Stimulated activated CD4-positive, alpha-beta T cell treated with anti-CD3 and anti-CD28 coated beads, Interleukin-4, amount 100 ng/mL, for 1 hour (primary cell): ENCODE results near the gene AMMECR1.
"Not testable (repeated sequence)": the region's sequence is repeated elsewhere in the genome, so short reads cannot be mapped to it uniquely, and the experiment has no call there.

Experiments
- DNase-seq: peaks from one replicate; pipeline ENCODE4 v3.0.0-alpha.2; 2020

AMMECR1 gene

DNA sequence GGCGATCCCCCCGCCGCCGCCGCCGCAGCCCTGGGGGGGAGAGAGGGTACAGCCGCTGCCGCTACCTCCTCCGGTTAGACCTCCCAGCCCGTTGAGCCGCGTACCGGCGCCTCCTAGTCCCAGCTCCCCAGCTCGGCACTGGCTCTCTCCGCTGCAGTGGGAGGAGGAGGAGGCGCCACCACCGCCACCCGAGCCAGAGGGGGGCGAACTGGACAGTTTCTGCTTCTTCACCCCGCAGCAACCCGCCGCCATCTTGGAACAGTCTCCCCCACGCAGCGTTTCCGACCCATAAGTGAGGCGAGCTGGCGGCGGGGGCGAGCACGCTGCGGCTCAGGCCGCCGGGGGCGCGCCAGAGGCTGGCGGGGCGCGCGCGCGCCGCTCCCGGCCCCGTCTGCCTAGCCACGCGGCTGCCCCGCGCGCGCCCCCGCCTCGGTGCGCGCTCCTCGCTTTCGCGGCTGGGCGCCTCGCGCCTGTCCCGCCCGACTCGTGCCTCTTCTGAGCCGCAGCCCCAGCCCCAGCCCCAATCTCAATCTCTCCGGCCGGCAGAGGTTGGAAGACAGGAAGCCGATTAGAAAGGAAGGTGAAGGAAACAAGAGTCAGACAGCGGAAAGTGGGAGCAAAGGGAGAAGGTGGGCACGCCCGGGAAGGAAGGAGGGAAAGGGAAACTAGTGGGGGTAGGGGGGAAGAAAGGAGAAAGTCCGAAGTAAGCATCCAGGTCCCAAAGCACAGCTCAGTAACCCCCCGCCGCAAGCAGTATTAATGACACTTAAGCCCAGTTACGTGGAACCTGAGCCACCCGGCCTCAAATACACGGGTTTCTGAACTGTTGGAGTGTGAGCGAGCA is at the start of gene AMMECR1:
TSS of gene AMMECR1 (minus strand) at position 266 of the 844 bp plus-strand sequence. CDS start at position 252, 14 bp downstream.
- peak; percentile 77 for DNase-seq

DNA sequence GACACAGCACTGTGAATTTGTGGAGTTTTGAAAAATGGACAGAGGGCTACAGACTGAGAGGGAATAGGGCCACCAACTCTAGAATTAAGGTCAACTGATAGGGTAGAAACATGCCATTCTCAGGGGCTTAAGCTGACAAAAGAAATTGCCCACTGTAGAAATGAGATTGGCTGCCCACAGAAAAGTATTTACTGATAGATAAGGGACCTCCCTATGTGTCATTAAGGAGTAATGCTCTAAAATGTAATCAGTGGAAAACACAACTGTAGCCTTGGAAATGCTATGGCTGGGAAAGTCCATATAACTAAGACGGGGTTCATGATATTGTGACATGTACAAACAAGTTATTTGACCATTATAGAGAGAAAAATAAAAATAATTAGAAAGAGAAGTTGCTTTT is 45.4 kb upstream of the AMMECR1 start:
- no peak for DNase-seq

DNA sequence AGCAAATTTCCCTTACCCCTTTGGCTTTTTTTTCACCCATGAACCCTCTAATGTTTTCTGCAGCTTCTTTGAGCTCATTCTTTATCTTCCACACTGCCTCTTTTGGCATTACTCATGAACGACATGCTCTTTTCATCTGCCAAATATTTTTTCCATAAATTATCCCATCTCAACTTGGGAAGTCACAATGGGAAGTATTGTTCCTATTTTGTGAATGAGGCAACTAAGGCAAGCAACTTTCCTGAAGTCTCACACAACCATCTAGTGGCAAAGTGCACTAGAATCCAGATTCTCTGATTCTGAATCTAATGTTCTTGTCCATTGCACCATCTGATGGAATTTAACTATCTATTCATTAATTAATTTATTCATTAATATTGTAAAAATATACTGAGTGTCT is 41.4 kb upstream of the AMMECR1 start:
- DNase-seq, result no peak

DNA sequence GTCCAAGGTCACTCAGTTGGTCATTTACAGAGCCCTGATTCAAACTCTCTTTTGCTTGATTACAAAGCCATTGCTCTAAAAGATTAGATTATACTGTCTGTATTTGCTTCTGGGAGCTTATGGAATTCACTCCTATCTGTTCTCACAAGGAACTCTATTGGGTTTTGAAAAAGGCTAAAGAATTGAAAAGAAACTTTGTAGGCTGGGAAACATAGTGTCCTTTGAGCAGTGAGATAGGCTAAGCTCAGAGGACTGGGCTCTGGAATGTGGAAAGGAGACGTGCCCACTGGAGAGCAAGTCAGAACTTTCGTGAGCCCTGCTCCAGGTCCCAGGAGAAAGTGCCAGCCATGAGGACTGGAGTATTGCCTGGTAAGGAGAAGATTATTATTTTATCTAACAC is 40.7 kb upstream of the AMMECR1 start, which contains the start of gene RTL9:
TSS of gene RTL9 (plus strand) at position 301 of the 400 bp plus-strand sequence. CDS start 91,770 bp downstream, outside the sequence.
- DNase-seq, result no peak

DNA sequence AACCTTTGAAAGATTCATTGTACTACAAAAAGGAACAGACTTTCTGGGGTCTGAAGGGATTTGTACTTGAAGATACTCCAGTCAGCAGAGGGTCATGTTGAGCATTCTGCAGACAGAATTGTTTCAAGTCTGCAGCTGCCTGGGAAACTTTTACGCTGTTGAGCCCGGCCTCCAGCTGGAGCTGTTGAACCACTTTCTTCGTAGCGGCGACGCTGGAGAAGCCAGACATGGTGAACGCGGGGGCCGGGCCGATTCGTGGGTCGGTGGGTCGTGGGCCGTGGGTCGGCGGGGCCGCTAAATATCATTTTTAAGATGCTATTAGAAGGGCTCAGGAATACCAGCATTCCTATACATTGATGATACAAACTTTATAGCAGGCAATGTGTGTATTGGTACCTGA is 28.8 kb upstream of the AMMECR1 start:
- no peak for DNase-seq

DNA sequence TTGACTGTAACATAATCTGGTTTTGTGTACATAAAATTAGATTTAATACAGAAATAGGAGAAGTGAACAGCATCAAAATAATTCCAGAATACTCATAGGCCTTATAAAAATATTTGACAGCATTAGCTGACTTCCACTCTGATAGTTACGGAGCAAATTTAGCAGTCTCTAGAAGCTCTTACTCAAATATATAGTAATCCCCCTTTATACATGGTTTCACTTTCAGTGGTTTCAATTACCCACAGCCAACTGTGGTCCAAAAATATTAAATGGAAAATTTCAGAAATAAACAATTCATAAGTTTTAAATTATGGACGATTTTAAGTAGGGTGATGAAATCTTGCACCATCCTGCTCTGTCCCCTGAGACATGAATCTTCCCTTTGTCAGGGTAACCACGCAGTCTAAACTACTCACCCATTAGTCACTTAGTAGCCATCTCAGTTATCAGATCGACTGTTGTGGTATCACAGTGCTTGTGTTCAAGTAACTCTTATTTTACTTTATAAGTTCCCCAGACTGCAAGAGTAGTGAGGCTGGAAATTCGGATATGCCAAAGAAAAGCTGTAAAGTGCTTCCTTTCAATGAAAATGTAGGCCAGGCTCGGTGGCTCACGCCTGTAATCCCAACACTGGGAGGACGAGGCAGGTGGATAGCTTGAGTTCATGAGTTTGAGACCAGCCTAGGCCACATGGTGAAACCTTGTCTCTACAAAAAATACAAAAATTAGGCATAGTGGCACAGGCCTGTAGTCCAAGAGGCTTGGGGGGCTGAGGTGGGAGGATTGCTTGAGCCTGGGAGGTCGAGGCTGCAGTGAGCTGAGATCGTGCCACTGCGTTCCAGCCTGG is 23.5 kb upstream of the AMMECR1 start:
- no peak for DNase-seq

DNA sequence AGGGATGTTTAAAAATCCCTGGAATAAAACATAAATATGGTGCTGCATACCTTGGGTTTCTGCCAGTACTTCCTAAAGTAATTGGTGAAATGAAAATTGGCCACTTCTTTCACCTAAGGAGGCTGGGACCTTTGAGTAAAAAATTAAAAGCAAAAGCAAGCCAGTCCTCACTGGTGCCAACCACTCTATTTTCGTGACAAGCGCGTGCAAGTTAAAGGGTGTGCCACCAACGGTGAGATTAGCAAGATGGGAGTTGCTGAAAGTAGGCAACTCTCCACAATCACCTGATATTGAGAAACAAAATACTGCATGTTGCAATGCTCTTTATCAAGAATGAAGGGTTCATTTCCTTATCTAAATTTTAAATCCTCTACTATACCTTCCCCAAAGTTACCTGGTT is 21.1 kb upstream of the AMMECR1 start:
- no peak for DNase-seq

DNA sequence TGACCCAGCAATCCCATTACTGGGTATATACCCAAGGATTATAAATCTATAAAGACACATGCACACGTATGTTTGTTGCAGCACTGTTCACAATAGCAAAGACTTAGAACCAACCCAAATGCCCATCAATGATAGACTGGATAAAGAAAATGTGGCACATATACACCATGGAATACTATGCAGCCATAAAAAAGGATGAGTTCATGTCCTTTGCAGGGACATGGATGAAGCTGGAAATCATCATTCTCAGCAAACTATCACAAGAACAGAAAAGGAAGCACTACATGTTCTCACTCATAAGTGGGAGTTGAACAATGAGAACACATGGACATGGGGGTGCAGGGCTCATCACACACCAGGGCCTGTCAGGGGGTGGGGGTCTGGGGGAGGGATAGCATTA is 15.6 kb upstream of the AMMECR1 start:
- not testable (repeated sequence) for DNase-seq

DNA sequence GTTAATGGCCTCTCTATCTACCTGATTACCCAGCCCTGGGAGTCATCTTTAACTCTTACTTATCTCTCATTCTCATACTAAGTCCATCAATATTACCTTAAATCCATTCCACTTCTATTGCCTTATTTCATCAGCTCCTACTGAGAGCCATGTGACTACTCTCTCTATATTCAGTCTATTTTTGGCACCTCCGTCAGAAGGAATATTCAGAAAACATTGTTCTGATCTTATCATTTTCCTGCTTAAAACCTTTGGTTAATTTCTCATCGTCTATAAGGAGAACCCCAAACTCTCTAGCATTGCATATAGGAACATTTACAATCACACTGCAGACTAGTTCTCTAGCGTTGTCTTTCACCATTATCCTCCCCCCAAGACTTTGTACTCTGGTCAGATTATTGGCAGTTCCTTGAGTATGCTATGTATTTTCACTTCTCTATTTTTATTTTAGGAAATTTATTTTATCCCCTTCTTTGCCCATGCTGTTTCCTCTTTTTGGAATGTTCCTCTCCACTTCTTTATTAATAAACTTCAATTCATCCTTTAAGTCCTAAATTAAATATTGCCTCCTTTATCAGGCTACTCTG is 13.7 kb upstream of the AMMECR1 start:
- DNase-seq, result no peak

DNA sequence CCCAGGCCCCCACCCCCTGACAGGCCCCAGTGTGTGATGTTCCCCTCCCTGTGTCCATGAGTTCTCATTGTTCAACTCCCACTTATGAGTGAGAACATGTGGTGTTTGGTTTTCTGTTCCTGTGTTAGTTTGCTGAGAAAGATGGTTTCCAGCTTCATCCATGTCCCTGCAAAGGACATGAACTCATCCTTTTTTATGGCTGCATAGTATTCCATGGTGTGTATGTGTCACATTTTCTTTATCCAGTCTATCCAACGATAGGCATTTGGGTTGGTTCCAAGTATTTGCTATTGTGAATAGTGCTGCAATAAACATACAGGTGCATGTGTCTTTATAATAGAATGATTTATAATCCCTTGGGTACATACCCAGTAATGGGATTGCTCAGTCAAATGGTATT is 10.7 kb upstream of the AMMECR1 start:
- DNase-seq, result not testable (repeated sequence)

DNA sequence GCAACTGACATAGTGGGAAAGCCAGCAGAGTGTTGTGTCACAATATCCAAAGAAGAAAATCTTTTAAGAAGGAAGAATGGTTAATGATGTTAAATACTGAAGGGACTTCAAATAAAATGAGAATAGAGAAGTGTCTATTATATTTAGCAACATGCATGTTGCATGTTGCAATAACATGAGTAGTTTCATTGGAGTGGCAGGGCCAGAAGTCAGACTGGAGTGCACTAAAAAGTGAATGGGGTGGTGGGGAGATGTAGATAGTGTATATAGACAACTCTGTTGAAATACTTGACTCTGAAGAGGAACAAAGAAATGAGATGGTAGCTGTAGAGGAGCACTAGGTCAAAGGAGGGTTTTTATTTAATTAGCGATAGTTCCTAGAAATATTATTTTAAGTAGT is 9.5 kb upstream of the AMMECR1 start:
- DNase-seq, result no peak

DNA sequence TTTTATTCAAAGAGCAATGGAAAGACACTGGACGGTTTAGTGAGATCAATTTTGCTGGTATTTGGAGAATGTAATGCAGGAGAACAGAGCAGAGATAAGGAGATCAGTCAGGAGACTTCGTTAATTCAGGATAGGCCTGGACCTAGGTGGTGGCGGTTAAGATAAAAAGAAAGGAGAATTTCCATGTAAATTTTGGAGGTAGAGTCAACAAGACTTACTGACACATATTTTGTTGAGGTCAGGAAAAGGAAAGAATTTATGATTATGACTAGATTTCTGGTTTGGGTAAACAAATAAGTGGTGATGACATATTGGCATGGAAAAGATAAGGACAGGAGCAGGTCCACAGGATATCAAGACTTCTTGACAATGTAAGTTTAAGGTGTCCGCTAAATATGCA is 8.8 kb upstream of the AMMECR1 start:
- no peak for DNase-seq

DNA sequence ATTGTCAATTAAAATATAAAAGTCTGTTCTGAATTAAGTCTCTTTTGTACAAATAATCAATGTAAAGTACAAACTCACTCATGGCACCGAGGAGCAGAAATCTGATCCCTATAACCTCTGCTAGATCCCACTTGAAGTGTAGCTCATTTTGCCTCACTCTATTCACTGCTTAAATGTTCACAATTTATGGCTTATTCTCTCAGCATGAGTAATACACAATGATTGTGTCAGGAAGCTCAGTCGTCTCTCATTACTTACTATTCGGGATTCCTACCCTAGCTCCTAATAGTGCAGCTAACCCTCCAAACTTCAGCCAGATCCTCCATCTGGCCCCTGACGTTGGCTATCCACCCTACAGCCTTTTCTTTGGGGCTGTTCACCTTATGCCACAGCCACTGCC is 4.7 kb upstream of the AMMECR1 start:
- no peak for DNase-seq

DNA sequence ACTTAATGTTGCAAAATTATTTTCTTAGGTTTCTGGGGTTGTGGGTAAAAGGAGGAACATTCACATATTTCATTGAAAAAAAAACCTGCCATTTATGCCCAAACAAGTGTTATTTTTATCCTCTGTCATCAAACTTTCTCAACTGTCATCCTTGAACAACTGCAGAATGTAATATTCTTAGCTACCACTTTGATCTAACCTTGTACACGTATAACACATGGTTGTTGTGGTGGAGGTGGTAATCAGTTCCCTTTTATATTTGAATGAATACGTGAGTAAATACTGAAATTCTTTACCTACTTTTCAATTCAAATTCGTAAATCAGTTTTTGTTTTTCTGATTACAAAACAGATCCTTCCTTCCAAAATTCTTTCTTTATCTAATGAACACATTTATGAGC is 3.8 kb upstream of the AMMECR1 start:
- no peak for DNase-seq

DNA sequence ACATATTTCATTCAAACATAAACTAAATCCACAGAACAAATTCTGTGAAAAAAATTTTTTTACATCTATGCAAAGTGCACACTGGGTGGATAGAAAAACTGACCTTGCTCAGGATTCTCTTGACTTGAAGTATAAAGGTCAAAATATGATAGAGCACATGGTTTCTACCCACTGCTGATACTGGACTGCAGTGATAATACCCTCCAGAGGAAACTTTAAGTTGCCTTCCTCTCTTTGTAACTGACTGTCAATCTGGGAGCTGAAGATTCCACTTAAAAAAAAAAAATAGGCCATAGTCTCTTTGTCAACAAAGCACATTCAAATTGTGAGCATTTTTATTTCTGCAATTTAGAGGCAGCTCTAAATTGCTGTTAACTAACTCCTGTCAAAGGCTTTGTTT is 3.2 kb upstream of the AMMECR1 start:
- DNase-seq, result no peak

DNA sequence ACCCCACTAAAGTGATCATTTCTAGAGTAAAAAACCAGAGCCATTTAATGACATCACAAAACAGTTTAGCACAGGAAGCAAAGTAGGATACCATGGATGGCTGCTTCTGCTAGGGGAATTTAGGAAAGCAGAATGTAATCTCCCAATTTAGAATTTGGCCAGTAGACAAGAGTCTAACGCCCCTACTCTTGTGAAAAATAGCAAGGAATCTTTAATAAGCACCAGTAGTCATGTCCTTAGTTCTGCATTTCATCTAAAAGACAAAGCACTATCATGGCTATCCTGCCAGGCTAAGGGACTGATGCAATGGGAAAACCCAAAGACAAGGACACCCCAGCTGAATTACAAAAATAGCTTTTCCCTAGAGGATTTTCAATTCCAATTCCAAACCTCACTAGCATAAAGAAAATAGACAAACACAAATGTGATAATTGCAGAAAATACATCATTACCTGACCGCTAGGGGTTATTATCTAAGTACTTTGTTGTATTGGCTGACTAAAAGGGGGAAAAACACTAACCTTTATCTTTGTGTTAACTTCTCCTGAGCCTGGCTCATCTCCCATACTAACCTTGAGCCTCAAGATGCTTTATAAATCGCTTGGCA is 2.6 kb upstream of the AMMECR1 start:
- no peak for DNase-seq

DNA sequence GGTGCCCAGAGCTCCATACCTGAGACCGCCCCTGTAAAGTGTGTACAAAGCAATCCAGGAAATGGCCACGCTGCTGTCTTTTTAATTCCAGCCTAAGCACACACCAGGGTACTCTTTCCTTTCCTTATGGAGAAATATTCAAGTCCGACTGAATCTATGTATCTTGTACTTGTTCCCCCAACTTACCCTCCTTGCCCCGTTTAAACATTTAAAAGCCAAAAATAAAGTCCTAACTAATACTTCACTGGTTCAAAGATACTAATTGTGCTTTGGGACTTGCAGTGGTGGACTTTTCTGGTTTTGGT is 731 bp upstream of the AMMECR1 start:
- no peak for DNase-seq

DNA sequence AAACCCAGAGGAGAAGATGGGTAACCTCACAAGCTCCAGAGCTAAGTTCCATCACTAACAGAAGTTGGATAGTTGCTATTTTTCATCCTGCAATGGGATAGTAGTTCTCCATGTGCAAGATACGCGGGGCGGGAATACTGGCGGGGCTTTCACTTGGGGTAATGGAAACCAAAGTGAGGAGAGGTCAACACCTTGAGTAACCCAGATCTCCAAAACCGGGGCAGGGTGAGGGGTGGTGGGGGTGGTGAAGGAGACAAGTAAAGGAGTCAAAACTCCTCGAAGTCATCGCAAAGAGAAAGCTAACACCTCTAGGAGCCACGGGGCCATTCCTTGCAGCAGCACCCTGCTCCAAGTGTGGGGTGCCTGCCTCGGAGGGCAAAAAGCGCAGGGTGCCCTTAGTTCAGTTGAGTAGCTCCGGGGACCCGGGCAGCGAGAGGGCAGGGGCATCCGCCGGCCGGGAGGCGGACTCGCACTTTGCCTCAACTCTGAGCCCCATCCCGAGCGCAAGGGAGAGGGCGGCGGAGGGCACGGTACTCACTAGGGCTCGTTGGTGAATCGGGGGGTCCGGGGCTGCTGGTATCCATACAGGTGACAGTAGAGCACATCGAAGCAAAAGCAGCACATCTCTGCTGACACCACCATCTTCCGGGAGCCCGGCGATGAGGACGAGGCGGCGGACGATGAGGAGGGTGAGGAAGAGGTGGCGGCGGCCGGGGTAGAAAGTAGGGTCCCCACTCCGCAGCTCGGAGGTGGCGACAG is 645 bp downstream of the AMMECR1 start:
- peak; percentile 34 for DNase-seq

DNA sequence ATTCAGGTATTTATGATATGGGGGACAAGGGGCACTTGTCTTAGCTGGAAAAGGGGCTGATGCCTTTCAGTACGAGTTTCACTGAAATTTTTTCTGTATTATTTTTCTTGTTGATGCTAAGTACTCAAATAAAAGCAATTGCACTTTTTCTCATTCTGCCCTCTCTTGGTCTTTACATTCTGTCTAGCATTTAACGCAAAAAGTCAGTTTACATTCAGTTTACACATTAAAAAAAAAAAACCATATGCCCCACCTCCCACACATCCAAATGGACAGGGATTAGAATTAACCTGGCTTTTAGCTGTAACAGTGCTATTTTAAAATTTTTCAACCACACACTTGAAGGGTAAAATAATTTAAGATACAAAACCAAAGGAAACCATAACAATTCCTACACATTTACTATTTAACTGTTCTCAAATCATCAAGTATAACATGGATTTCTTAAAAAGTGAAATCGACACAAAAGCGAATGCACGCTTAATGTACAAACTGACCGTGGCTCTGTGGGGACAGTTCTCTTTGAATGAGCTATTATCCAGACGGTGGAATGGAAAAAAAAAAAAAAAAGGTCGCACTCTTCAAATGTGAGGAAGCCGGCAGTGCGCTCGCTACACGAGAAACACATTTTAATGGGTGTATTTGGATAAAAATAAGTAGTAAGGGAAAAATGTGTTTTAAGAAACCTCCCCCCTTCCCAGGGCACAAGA is 1.4 kb downstream of the AMMECR1 start:
- no peak for DNase-seq

DNA sequence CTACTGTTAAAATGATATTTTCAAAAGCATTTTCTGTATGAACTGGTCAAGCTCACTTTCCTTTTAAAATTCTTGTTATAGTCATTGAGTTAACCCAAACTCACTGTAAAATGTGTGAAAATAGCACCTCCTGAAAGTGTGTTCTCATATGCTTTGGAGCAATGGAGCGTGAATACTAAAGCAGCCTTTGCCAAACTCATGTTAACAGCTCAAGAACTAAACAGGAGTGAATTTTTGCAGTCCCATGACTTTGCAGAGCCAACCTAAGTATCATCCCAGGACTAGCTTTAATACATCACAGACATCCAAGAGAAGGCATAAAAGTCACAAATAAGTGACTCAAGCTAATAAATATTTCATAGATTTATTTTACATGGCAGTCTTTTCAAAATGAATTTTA is 2.3 kb downstream of the AMMECR1 start:
- no peak for DNase-seq

DNA sequence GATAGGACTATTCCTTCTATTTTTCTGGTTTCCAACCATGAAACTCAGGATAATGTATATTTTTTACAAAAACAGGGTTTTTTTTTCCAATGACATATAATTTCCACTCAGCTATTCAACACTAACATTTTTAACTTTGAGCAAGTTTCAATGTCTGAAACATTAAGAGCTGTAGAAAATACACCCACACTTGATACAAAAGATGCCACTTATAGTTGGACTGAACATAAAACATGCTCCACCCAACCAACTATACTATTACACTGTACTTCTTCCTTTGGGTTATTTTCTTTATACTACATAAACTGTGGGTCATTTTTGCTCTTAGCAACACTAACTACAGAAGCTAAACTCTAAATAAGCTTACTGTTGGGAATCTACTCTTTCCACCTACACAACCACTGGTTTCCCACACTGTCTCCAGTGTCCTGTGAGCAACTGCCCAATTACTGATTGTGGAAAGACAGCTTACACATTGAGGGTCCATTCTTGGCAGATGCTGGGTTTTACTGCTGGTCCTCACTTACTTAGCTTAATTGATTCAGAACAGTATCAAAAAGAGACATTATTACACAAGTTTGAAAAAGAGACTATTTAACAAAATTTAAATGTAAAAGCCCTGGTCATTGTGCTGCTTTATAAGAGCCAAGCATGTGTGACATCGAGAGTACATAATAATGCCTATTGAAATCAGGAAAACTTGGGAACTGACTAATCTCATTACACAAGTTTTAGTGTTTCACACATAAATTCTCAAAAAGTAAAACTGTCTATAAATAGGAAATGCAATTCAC is 6.3 kb downstream of the AMMECR1 start:
- no peak for DNase-seq
